ENCODE measurements around the gene AHCTF1. TPM values are rescaled to one million over a fixed set of nuclear protein-coding genes. Genes with fewer than 3 reads are reported as not detected.

AHCTF1 gene
- total and polyA plus RNA-seq, 9 of the 15 experiments (the other 6 are each of a cell fraction or from before 2014, with no cell fraction given), result 9.4 to 102 (median 47.6) TPM

GRCh38 chr1:246792603-246793002 lies 139.1 kb downstream of the AHCTF1 start:
- Histone ChIP-seq H3K4me2 (ENCODE audit: insufficient read depth, low read length) (no peak overlapping the region), H2AFZ (ENCODE audit: low read depth, low read length) (no peak overlapping the region), H3K4me3 (no peak overlapping the region), H3K9ac (ENCODE audit: insufficient read depth in 1 of 2, low read depth in 2 of 2, low read length in 2 of 2) (no peak overlapping the region), H3K79me2 (ENCODE audit: control insufficient read depth, insufficient read depth, low read length) (no peaks in the 10 kb centered on the region), H3K36me3 (ENCODE audit: control insufficient read depth, insufficient read depth, low read length) (no peaks in the 10 kb centered on the region), H3K27me3 (ENCODE audit: control insufficient read depth in 2 of 2, insufficient read depth in 2 of 2, low read length in 2 of 2) (peaks cover 5 to 60% of the 10 kb centered on the region in 2 experiments), H3K27ac (ENCODE audit: extremely low read depth, low read depth, low read length) (no peak overlapping the region), H3K9me1 (ENCODE audit: control insufficient read depth, insufficient read depth, low read length) (no peaks in the 10 kb centered on the region), H3K9me3 (replicated peaks; ENCODE audit: control insufficient read depth, insufficient read depth, low read depth, low read length) (no peaks in the 10 kb centered on the region), H4K20me1 (replicated peaks; ENCODE audit: control insufficient read depth, insufficient read depth, low read length) (no peaks in the 10 kb centered on the region), H3K4me1 (replicated peaks in 1 of 2; ENCODE audit: control insufficient read depth in 2 of 2, insufficient read depth in 2 of 2, low read length in 2 of 2) (peaks cover 5 to 40% of the 10 kb centered on the region in 2 experiments; a peak in 3 of 5 replicates)
- ATAC-seq (no peak), FAIRE-seq (no peak), DNase-seq (ENCODE audit: extremely low read depth in 1 of 4, low spot score in 3 of 4) (no peak)
- intact Hi-C loops (cut with micrococcal nuclease) (no loop called here), in situ Hi-C loops (cut with MboI) (no loop called here)
- ChIA-PET CTCF (ENCODE audit: low intra/inter-chr PET ratio) (no interaction called here), POLR2A (no interaction called here)
- WGBS (ENCODE audit: insufficient coverage, low coverage, missing lambda C conversion rate), result 7% methylated on average over 24 of the region's 25 CpGs
- no TSS peak for BruUV-seq (replicated peaks)
- TF ChIP-seq SMAD1 (IDR thresholded peaks at IDR 0.05; ENCODE audit: low read depth, low read length, partially characterized antibody) (no peak), SMARCA4 (IDR thresholded peaks at IDR 0.05) (no peak), ZNF780A (CRISPR knock-in tag; IDR thresholded peaks at IDR 0.05) (no peak), ZNF76 (CRISPR knock-in tag; IDR thresholded peaks at IDR 0.05; ENCODE audit: borderline replicate concordance) (no peak), ZNF644 (tag; IDR thresholded peaks at IDR 0.05; ENCODE audit: low read depth) (no peak), ZNF584 (CRISPR knock-in tag; IDR thresholded peaks at IDR 0.05; ENCODE audit: low read depth) (no peak), ARNT (IDR thresholded peaks at IDR 0.05) (no peak), RBM15 (IDR thresholded peaks at IDR 0.05; ENCODE audit: insufficient read depth, low read length) (no peak), ZBTB40 (IDR thresholded peaks at IDR 0.05) (no peak), ZBTB40 (CRISPR knock-in tag; IDR thresholded peaks at IDR 0.05) (no peak), NR3C1 (CRISPR knock-in tag; IDR thresholded peaks at IDR 0.05) (no peak), DEAF1 (CRISPR knock-in tag; IDR thresholded peaks at IDR 0.05) (no peak), TAF15 (IDR thresholded peaks at IDR 0.05; ENCODE audit: low read depth, low read length) (no peak)

Measured in K562 (cell line).